ENCODE measurements around the gene BCL7A. TPM values are rescaled to one million over a fixed set of nuclear protein-coding genes. Genes with fewer than 3 reads are reported as not detected.

Gene BCL7A
- total RNA-seq, 4 donors from 2014 or later = 0.26 to 12.2 (median 4.2) TPM

- no peak overlapping the region for H3K27ac ChIP-seq
- intact Hi-C loops (cut with DNase I; ENCODE audit: low total_unique reads) = no loop called here
- H3K4me3 ChIP-seq = no peak overlapping the region
- no peak for DNase-seq
- H3K27me3 ChIP-seq = no peaks in the 10 kb centered on the region
- no peak for TF ChIP-seq POLR2A (IDR thresholded peaks at IDR 0.05)
- no peak for TF ChIP-seq CTCF (IDR thresholded peaks at IDR 0.05)
- H3K9me3 ChIP-seq = no peaks in the 10 kb centered on the region
- no peaks in the 10 kb centered on the region for H3K36me3 ChIP-seq
- H3K4me1 ChIP-seq = peaks cover 0 to 9% of the 10 kb centered on the region in 2 donors
Measured at GRCh38 chr12:122028165-122028904, 6.7 kb downstream of the BCL7A start.

DNA sequence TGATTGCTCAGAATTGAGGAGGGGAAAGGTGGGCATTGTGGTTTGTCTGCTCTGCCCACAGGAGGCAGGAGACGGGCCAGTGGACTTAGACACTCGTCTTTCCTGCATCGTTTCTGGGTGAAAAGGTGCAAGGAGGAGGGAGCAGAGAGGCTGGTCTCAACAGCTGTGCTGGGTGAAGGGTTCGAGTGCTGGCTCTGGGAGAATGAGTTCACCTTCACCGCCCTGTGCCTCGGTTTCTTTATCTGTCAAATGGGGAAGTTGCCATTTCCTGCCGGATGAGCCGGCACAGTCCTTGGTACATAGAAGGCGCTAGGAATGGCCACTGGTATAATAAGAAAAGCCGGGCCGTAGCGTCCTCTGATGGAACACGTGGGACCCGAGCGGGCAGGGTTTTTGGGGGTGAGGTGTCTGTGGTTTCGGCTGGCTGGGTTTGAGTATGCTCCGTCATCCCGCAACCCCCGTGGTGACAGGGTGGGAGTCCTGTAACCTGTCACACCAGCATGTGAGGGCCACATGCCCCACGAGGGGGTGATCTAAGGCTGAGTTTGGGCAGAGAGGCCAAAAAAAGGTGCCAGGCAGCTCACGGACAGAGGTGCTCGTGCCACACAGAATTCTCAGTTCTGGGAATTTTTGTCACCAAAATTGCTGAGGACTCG is 7.3 kb downstream of the BCL7A start:
- no peak overlapping the region for H3K27ac ChIP-seq
- no peaks in the 10 kb centered on the region for H3K9me3 ChIP-seq
- no peaks in the 10 kb centered on the region for H3K36me3 ChIP-seq
- TF ChIP-seq CTCF (IDR thresholded peaks at IDR 0.05) (no peak), POLR2A (IDR thresholded peaks at IDR 0.05) (no peak)
- no peak overlapping the region for H3K4me3 ChIP-seq
- H3K4me1 ChIP-seq = peaks cover 0 to 9% of the 10 kb centered on the region in 2 donors
- intact Hi-C loops (cut with DNase I; ENCODE audit: low total_unique reads) = no loop called here
- no peaks in the 10 kb centered on the region for H3K27me3 ChIP-seq
- DNase-seq = no peak

- H3K27me3 ChIP-seq = no peaks in the 10 kb centered on the region
- H3K4me3 ChIP-seq = no peak overlapping the region
- intact Hi-C loops (cut with DNase I; ENCODE audit: low total_unique reads) = no loop called here
- TF ChIP-seq CTCF (IDR thresholded peaks at IDR 0.05) (no peak), POLR2A (IDR thresholded peaks at IDR 0.05) (no peak)
- no peaks in the 10 kb centered on the region for H3K9me3 ChIP-seq
- no peak overlapping the region for H3K27ac ChIP-seq
- no peak for DNase-seq
- peaks cover 0 to 9% of the 10 kb centered on the region in 2 donors for H3K4me1 ChIP-seq
- H3K36me3 ChIP-seq = no peaks in the 10 kb centered on the region
Measured at GRCh38 chr12:122029620-122030423, 8.1 kb downstream of the BCL7A start.

GRCh38 chr12:122030424-122031035 is 8.8 kb downstream of the BCL7A start:
- H3K9me3 ChIP-seq = no peaks in the 10 kb centered on the region
- no peak for DNase-seq
- no peak overlapping the region for H3K4me3 ChIP-seq
- intact Hi-C loops (cut with DNase I; ENCODE audit: low total_unique reads) = no loop called here
- no peak for TF ChIP-seq CTCF (IDR thresholded peaks at IDR 0.05)
- no peak for TF ChIP-seq POLR2A (IDR thresholded peaks at IDR 0.05)
- no peaks in the 10 kb centered on the region for H3K27me3 ChIP-seq
- no peak overlapping the region for H3K27ac ChIP-seq
- H3K4me1 ChIP-seq = peaks cover 0 to 9% of the 10 kb centered on the region in 2 donors
- H3K36me3 ChIP-seq = no peaks in the 10 kb centered on the region
